Measurements from ENCODE around the gene DCDC2.

Gene DCDC2

DNA sequence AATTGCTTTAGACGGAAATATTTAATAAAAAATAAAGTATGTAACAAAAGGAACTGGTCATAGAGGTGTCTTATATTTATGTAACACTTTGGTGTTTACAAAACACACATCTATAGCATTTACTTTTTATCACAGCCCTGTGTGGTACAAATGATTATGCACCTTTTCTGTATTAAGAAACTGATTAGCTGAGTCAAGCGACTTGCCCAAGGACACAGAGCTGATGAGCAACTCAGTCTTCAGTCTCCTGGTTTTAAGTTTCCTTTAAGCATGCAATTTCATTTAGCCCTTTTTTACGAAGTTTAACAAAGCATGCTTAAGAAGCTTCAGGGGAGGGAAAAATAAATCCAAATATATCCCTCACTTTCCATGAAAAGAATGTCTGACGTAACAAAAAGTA is 2.5 kb downstream of the DCDC2 start:
- H3K4me3 ChIP-seq (replicated peaks; ENCODE audit: low read depth, low read length), result no peak overlapping the region
- TF ChIP-seq, protein P1, sequence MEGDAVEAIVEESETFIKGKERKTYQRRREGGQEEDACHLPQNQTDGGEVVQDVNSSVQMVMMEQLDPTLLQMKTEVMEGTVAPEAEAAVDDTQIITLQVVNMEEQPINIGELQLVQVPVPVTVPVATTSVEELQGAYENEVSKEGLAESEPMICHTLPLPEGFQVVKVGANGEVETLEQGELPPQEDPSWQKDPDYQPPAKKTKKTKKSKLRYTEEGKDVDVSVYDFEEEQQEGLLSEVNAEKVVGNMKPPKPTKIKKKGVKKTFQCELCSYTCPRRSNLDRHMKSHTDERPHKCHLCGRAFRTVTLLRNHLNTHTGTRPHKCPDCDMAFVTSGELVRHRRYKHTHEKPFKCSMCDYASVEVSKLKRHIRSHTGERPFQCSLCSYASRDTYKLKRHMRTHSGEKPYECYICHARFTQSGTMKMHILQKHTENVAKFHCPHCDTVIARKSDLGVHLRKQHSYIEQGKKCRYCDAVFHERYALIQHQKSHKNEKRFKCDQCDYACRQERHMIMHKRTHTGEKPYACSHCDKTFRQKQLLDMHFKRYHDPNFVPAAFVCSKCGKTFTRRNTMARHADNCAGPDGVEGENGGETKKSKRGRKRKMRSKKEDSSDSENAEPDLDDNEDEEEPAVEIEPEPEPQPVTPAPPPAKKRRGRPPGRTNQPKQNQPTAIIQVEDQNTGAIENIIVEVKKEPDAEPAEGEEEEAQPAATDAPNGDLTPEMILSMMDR (IDR thresholded peaks at IDR 0.05; ENCODE audit: low read depth, low read length, missing control alignments), result no peak
- no peak for DNase-seq (ENCODE audit: extremely low read depth, low read depth)

DNA sequence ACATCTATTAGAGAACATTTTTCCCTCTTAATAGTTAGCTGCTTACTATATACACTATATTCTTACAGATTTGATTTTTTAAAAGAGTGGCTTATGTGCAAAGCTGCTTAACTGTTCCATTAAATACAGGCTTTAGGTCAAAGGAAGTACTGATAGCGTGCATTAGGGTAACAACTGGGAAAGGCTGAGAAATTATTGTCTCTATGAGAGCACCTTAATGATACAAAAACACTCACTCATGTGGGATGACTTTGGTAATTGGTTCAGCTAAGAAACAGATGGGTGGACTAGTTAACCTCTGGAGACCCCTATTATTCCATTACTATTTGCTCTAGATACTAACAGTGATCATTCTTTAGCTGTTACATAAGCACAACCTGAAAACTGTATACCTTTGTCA is 4.0 kb downstream of the DCDC2 start:
- no peak for DNase-seq (ENCODE audit: extremely low read depth, low read depth)
- no peak overlapping the region for H3K4me3 ChIP-seq (replicated peaks; ENCODE audit: low read depth, low read length)
- TF ChIP-seq, protein P1 (IDR thresholded peaks at IDR 0.05; ENCODE audit: low read depth, low read length, missing control alignments), result no peak

DNA sequence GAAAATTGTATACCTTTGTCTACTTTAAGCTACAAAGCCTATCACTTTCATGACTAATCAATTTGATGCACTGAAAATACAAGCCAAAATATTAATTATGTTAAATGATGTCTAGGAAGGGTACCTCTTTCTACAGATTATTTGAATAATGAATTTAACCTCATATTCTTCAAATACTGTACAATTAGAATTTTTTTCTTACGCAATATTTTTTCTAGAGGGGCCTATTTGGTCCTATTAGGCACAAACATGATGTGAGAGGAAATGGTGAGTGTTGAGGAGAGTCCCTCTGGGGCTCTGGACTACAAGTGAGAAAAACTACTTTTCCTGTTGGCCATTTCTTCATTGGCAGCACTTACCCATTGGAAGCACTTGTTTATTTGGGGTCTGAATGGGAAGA is 5.4 kb downstream of the DCDC2 start:
- no peak overlapping the region for H3K4me3 ChIP-seq (replicated peaks; ENCODE audit: low read depth, low read length)
- TF ChIP-seq, protein P1 (IDR thresholded peaks at IDR 0.05; ENCODE audit: low read depth, low read length, missing control alignments), result no peak
- DNase-seq (ENCODE audit: extremely low read depth, low read depth), result no peak

DNA sequence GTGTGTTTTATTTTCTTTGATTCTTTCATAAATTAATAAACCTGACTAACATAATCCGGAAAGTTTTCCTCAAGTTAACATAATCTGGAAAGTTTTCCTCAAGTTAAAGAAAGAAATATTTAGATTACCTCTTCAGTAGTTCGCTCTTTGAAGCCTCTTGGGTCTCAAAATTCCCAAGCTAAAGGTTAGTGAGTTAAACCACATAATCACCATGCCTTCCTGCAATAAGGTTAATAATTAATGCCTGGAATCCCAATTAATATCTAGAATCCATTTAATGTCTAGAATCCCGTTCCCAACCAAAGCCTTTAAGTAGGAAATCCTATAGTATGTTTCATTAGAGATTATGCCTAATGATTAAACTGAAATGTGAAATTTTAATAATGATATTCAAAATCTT is 12.9 kb downstream of the DCDC2 start:
- no peak for DNase-seq (ENCODE audit: extremely low read depth, low read depth)
- TF ChIP-seq, protein P1 (IDR thresholded peaks at IDR 0.05; ENCODE audit: low read depth, low read length, missing control alignments), result no peak
- H3K4me3 ChIP-seq (replicated peaks; ENCODE audit: low read depth, low read length), result no peak overlapping the region

DNA sequence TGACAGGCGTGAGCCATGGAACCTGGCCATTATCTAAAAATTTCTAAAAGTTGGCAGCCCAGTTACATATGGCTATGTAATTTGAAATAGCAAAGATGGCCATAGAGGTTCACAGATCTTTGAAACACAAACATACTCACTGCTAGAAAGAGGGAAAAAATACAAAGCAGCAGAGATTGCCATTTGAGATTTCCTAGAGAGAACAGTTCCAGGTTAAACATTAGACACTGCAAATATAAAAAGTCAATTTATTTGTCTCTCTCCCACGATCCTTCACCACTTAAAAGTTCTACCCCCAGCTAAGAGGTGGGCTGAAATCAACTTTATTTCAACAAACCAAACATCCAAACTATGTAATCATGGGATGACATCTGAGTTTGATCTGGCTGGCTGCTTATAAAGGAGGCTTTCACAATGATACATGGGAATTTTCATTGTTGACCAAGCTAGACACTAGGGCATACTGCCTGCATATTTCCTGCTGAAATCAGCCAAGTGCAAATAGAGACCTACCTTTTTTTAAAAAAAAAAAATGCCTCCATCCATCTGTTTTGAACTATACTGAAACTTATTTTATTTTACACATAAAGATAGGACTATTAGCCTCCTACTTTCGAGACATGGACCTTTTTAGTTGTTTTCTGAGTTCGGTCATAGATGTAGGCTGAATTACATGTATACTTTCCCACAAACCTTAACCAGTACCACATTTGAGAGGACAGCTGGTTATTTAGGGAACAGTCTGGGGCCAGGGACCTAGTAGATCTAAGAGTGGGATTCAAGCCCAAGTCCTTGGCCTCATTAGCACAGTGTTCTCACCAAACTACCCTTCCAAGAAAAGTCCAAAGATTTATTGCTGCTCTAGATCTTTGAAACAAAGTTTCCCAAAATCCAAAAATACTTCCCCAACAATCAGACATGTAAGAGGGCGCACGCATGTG is 16.6 kb downstream of the DCDC2 start:
- no peak for DNase-seq (ENCODE audit: extremely low read depth, low read depth)
- H3K4me3 ChIP-seq (replicated peaks; ENCODE audit: low read depth, low read length), result no peak overlapping the region
- TF ChIP-seq, protein P1 (IDR thresholded peaks at IDR 0.05; ENCODE audit: low read depth, low read length, missing control alignments), result no peak

DNA sequence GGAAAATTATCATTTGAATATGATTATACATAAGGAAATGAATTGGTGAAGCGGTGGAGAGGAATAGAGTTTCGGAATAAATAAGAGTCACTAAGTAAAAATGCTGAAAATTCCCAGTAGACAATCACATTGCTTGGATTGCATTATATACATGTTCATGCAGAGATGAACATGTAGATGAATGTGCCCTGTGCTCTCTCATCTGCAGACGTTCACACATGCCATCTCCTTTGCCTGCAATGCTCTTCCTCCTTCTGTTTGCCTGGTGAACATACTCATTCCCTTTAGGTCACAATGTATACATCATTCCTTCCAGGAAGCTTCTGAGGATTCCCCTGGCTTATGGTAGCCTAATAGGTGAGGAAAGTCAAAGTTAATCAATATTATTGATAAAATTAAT is 17.9 kb downstream of the DCDC2 start:
- TF ChIP-seq, protein P1 (IDR thresholded peaks at IDR 0.05; ENCODE audit: low read depth, low read length, missing control alignments), result no peak
- no peak for DNase-seq (ENCODE audit: extremely low read depth, low read depth)
- H3K4me3 ChIP-seq (replicated peaks; ENCODE audit: low read depth, low read length), result no peak overlapping the region
